Ovary (tissue), 3 donors: ENCODE measurements around the gene SYPL1.

Experiments used
- EP300 ChIP-seq: sonication (generic); formaldehyde crosslinking; IDR thresholded peaks from one replicate; pipeline ENCODE4 v1.6.1; 2017; ENCODE audit warnings: antibody characterized with exemption
- POLR2A ChIP-seq: fragments of 450-650 bp; IDR thresholded peaks from one replicate; pipeline ENCODE4 v1.6.1; 2017; ENCODE audit warnings: antibody characterized with exemption, mild to moderate bottlenecking, moderate library complexity
- TF ChIP-seq, protein P1 (sequence below), 3 donors: fragments of 450-650 bp in 2 of 3; fragments of 200-600 bp in 1 of 3; IDR thresholded peaks; one replicate each; pipeline versions ENCODE4 v1.5.1 to v1.8.0; 2016 to 2022; ENCODE audit warnings: antibody characterized with exemption in 3 of 3, mild to moderate bottlenecking in 1 of 3
- donor health status: DM: no; HTN: no; CAD: no.

- TF ChIP-seq, protein P1, sequence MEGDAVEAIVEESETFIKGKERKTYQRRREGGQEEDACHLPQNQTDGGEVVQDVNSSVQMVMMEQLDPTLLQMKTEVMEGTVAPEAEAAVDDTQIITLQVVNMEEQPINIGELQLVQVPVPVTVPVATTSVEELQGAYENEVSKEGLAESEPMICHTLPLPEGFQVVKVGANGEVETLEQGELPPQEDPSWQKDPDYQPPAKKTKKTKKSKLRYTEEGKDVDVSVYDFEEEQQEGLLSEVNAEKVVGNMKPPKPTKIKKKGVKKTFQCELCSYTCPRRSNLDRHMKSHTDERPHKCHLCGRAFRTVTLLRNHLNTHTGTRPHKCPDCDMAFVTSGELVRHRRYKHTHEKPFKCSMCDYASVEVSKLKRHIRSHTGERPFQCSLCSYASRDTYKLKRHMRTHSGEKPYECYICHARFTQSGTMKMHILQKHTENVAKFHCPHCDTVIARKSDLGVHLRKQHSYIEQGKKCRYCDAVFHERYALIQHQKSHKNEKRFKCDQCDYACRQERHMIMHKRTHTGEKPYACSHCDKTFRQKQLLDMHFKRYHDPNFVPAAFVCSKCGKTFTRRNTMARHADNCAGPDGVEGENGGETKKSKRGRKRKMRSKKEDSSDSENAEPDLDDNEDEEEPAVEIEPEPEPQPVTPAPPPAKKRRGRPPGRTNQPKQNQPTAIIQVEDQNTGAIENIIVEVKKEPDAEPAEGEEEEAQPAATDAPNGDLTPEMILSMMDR (IDR thresholded peaks at IDR 0.05) = no peak
- TF ChIP-seq POLR2A (no peak), EP300 (no peak)
Observed at GRCh38 chr7:106082087-106082854, 29.8 kb downstream of the SYPL1 start.
